K562 (cell line): ENCODE results near the gene NPY5R.

Source experiments
- ATF3 ChIP-seq, 2 experiments: fragments of 450-650 bp in 1 of 2; sonication (generic) in 1 of 2; formaldehyde crosslinking in 1 of 2; IDR thresholded peaks in 1 of 2; conservative IDR thresholded peaks in 1 of 2; 2 replicates each; pipeline versions ENCODE4 v1.6.1 to v1.8.1; 2016 to 2023; ENCODE audit warnings: mild to moderate bottlenecking in 2 of 2, moderate library complexity in 2 of 2, inconsistent platforms in 1 of 2, missing genetic modification reagents in 1 of 2
- CHD1 ChIP-seq: fragments of 200-600 bp; sonication (generic); IDR thresholded peaks from one replicate; pipeline ENCODE4 v1.6.1; 2012; ENCODE audit warnings: mild to moderate bottlenecking, moderate library complexity, low read length, inconsistent platforms
- CTCF ChIP-seq, 3 experiments: IDR thresholded peaks in 2 of 3; conservative IDR thresholded peaks in 1 of 3; 2 replicates each; pipeline ENCODE4 v1.5.1; 2011 to 2012; ENCODE audit warnings: low read length in 3 of 3, mild to moderate bottlenecking in 3 of 3, control low read depth in 2 of 3, improper control_type of control experiment in 1 of 3, inconsistent platforms in 1 of 3, low read depth in 1 of 3, mixed read lengths in 1 of 3, moderate library complexity in 1 of 3; ENCODE audit not compliant: insufficient read depth in 2 of 3
- ETS1 ChIP-seq: conservative IDR thresholded peaks from 2 replicates; pipeline ENCODE4 v1.6.1; 2011; ENCODE audit warnings: low read depth, mild to moderate bottlenecking, low read length; ENCODE audit not compliant: control insufficient read depth
- EZH2 ChIP-seq: IDR thresholded peaks from 2 replicates; pipeline ENCODE4 v1.6.1; 2012; ENCODE audit warnings: low read depth, mild to moderate bottlenecking, inconsistent platforms, low read length, borderline replicate concordance
- HES1 ChIP-seq: fragments of 450-650 bp; IDR thresholded peaks from 2 replicates; pipeline ENCODE4 v1.6.1; 2016; ENCODE audit warnings: low read depth, mild to moderate bottlenecking, moderate library complexity
- KHSRP ChIP-seq: fragments of 450-650 bp; IDR thresholded peaks from 2 replicates; pipeline ENCODE4 v1.6.1; 2017
- NBN ChIP-seq: fragments of 450-650 bp; IDR thresholded peaks from 2 replicates; pipeline ENCODE4 v1.6.1; 2016; ENCODE audit warnings: low read depth, mild to moderate bottlenecking
- NFIC ChIP-seq: fragments of 450-650 bp; IDR thresholded peaks from 2 replicates; pipeline ENCODE4 v1.6.1; 2017; ENCODE audit warnings: mild to moderate bottlenecking, inconsistent platforms
- NRF1 ChIP-seq, 2 experiments: fragments of 450-650 bp; IDR thresholded peaks in 1 of 2; conservative IDR thresholded peaks in 1 of 2; 2 replicates each; pipeline ENCODE4 v1.6.1; 2014; ENCODE audit warnings: mild to moderate bottlenecking in 2 of 2
- POLR2AphosphoS5 ChIP-seq: IDR thresholded peaks from 2 replicates; pipeline ENCODE4 v1.6.1; 2011; ENCODE audit warnings: mild to moderate bottlenecking, low read depth, low read length, moderate library complexity; ENCODE audit not compliant: control insufficient read depth, insufficient read depth
- RAD21 ChIP-seq, 2 experiments: fragments of 250-450 bp in 1 of 2; fragments of 450-650 bp in 1 of 2; sonication (Bioruptor Pico) in 1 of 2; formaldehyde crosslinking in 1 of 2; IDR thresholded peaks in 1 of 2; conservative IDR thresholded peaks in 1 of 2; 2 replicates each; pipeline versions ENCODE4 v1.4.0 to v1.8.0; 2020 to 2022; ENCODE audit warnings: mild to moderate bottlenecking in 2 of 2, moderate library complexity in 1 of 2
- SIN3B ChIP-seq: fragments of 450-650 bp; IDR thresholded peaks from 2 replicates; pipeline ENCODE4 v1.6.1; 2017; ENCODE audit warnings: low read depth, mild to moderate bottlenecking, moderate library complexity
- ZNF512 ChIP-seq: IDR thresholded peaks from 2 replicates; pipeline ENCODE4 v1.6.1; 2016; ENCODE audit warnings: missing genetic modification characterization, missing compliant biosample characterization

GRCh38 chr4:163384926-163385325, 41.2 kb downstream of the NPY5R start:
- no peak for TF ChIP-seq EZH2
- TF ChIP-seq POLR2AphosphoS5: no peak
- no peak for TF ChIP-seq KHSRP
- TF ChIP-seq HES1: no peak
- TF ChIP-seq CTCF (IDR thresholded peaks at IDR 0.05 in 2 of 3, conservative IDR thresholded peaks at IDR 0.05 in 1 of 3; ENCODE audit: insufficient read depth in 2 of 3, low read depth in 1 of 3, low read length in 3 of 3): no peak
- TF ChIP-seq NFIC: no peak
- TF ChIP-seq RAD21 (CRISPR knock-in tag; conservative IDR thresholded peaks at IDR 0.05 in 1 of 2, IDR thresholded peaks at IDR 0.05 in 1 of 2): no peak
- no peak for TF ChIP-seq CHD1
- TF ChIP-seq ATF3 (IDR thresholded peaks at IDR 0.05): no peak
- no peak for TF ChIP-seq ATF3 (CRISPR knock-in tag; conservative IDR thresholded peaks at IDR 0.05)
- no peak for TF ChIP-seq ZNF512
- TF ChIP-seq NBN: no peak
- TF ChIP-seq NRF1 (conservative IDR thresholded peaks at IDR 0.05 in 1 of 2, IDR thresholded peaks at IDR 0.05 in 1 of 2): no peak
- TF ChIP-seq SIN3B: no peak
- no peak for TF ChIP-seq ETS1
